Adrenal gland (tissue), 12 donors: ENCODE measurements around the gene GHSR. TPM values are rescaled to one million over a fixed set of nuclear protein-coding genes. Genes with fewer than 3 reads are reported as not detected.
A peak's percentile ranks its signal among the peaks of the same experiment; 100 is the strongest.

Source experiments
- DNase-seq, 7 donors: peaks; one replicate each; pipeline ENCODE4 v3.0.0-alpha.2; 2019 to 2020
- H3K27ac ChIP-seq, 5 donors: fragments of 200-600 bp; sonication (generic) in 4 of 5; 1 replicate in 3 of 5; 2 replicates in 2 of 5; pipeline versions ENCODE4 v1.5.1 to v1.8.0; 2016 to 2020; ENCODE audit warnings: mild to moderate bottlenecking in 1 of 5
- H3K27me3 ChIP-seq: fragments of 200-600 bp; 2 replicates; pipeline ENCODE4 v1.8.0; 2021
- H3K36me3 ChIP-seq, 2 donors: fragments of 200-600 bp; replicated peaks in 1 of 2; 1 replicate in 1 of 2; 2 replicates in 1 of 2; pipeline versions ENCODE4 v1.5.1 to v1.8.0; 2018 to 2022
- H3K4me1 ChIP-seq, 2 donors: fragments of 200-600 bp; replicated peaks in 1 of 2; 1 replicate in 1 of 2; 2 replicates in 1 of 2; pipeline versions ENCODE4 v1.5.1 to v1.8.0; 2018 to 2021
- H3K4me3 ChIP-seq, 4 donors: fragments of 200-600 bp; sonication (generic) in 3 of 4; one replicate each; pipeline ENCODE4 v1.5.1; 2016 to 2018
- H3K9me3 ChIP-seq, 3 donors: fragments of 200-600 bp; sonication (generic) in 1 of 3; replicated peaks in 1 of 3; 1 replicate in 2 of 3; 2 replicates in 1 of 3; pipeline versions ENCODE4 v1.5.1 to v1.8.0; 2016 to 2021
- POLR2A ChIP-seq, 2 donors: fragments of 450-650 bp; IDR thresholded peaks; one replicate each; pipeline ENCODE4 v1.6.1; 2017; ENCODE audit warnings: antibody characterized with exemption in 2 of 2, mild to moderate bottlenecking in 2 of 2, moderate library complexity in 1 of 2
- WGBS, 4 donors: extraction: QIAGEN DNeasy Blood & Tissue Kit in 2 of 4; methylation state at CpG; one replicate each; pipeline versions ENCODE4 v1.1.5 to v1.1.7; 2013 to 2017; 5-methylcytosine and 5-hydroxymethylcytosine counted together
- intact Hi-C, 2 donors: fragments of 100-400 bp; cut with DNase I; formaldehyde crosslinking; loops; one replicate each; pipeline versions ENCODE4 v1.14.1 to v1.15.0; 2022 to 2023
- polyA plus RNA-seq, 3 donors: library from polyadenylated mRNA; stranded (reverse); fragments of 200-250 nt in 2 of 3; fragments of 350-450 nt in 1 of 3; fragmentation: Illumina TruSeq in 1 of 3; extraction: RNeasy Lipid Tissue Mini Kit (QIAGEN cat#74804) in 1 of 3; gene quantifications; one replicate each; pipeline ENCODE4 v1.2.3, GENCODE V29; 2013 to 2014
- total RNA-seq, 9 donors: library from RNA; depleted of rRNA in 4 of 9; stranded (reverse); fragments of >200 nt in 4 of 9; fragments of 120-200 nt in 1 of 9; fragmentation: NEBNext Ultra II Directional in 1 of 9; extraction: Animal tissue kit (Norgen Biotek cat#: 25700) in 1 of 9; gene quantifications; one replicate each; pipeline versions ENCODE4 v1.1.0 to v1.2.4, GENCODE V29; 2013 to 2023
- TF ChIP-seq, protein P1 (sequence below), 6 experiments: fragments of 450-650 bp in 4 of 6; fragments of 200-600 bp in 2 of 6; sonication (generic) in 1 of 6; IDR thresholded peaks; 1 replicate in 5 of 6; 2 replicates in 1 of 6; pipeline versions ENCODE4 v1.5.1 to v1.8.0; 2016 to 2021; ENCODE audit warnings: antibody characterized with exemption in 6 of 6, mild to moderate bottlenecking in 2 of 6, moderate library complexity in 1 of 6
- donor health status: healthy with polysubstance abuse.
- donor health status: Bipolar disorder and iron deficiency.
- donor health status: DM: yes; HTN: yes; CAD: no.
- donor health status: DM: no; HTN: no; CAD: no.
- donor health status: DM: no; HTN: no; CAD: no.
- donor health status: DM: yes; HTN: yes; CAD: no.

Gene GHSR
- total and polyA plus RNA-seq, 12 donors: 0.24 to 1.8 (median 0.31) TPM; not detected in 8

DNA sequence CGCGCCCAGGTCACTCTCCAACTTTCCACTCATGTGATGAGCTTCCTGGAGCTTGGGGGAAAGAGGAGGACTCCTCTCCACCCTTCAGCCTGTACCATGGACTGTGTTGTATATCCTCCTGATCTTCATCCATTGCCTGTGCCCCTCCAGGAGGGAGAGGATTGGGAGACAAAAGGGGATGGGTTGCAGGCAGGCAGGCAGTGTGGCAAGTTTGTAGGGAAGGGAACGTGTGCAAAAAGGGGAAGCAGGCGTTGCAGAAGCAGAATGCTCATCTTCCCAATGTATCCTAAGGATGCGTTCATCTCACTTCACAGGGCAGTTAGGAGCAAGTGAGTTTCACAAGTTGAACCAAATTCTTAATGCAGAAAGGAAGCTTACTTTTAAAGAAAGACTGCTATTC is 28.1 kb upstream of the GHSR start:
- WGBS, 4 donors: 56 to 79% (median 62%) methylated on average over 3 to 5 of the region's 5 CpGs
- no peak for TF ChIP-seq POLR2A (IDR thresholded peaks at IDR 0.05)
- TF ChIP-seq, protein P1, sequence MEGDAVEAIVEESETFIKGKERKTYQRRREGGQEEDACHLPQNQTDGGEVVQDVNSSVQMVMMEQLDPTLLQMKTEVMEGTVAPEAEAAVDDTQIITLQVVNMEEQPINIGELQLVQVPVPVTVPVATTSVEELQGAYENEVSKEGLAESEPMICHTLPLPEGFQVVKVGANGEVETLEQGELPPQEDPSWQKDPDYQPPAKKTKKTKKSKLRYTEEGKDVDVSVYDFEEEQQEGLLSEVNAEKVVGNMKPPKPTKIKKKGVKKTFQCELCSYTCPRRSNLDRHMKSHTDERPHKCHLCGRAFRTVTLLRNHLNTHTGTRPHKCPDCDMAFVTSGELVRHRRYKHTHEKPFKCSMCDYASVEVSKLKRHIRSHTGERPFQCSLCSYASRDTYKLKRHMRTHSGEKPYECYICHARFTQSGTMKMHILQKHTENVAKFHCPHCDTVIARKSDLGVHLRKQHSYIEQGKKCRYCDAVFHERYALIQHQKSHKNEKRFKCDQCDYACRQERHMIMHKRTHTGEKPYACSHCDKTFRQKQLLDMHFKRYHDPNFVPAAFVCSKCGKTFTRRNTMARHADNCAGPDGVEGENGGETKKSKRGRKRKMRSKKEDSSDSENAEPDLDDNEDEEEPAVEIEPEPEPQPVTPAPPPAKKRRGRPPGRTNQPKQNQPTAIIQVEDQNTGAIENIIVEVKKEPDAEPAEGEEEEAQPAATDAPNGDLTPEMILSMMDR (IDR thresholded peaks at IDR 0.05): no peak
- H3K27ac ChIP-seq: peak overlapping the region in 1 of 5 donors; percentile 39
- H3K4me1 ChIP-seq: no peaks in the 10 kb centered on the region
- no peak for DNase-seq
- H3K4me3 ChIP-seq: peak overlapping the region in 1 of 4 donors; percentile 59
- H3K27me3 ChIP-seq: no peaks in the 10 kb centered on the region
- intact Hi-C loops: no loop called here
- no peaks in the 10 kb centered on the region for H3K9me3 ChIP-seq
- H3K36me3 ChIP-seq: no peaks in the 10 kb centered on the region

DNA sequence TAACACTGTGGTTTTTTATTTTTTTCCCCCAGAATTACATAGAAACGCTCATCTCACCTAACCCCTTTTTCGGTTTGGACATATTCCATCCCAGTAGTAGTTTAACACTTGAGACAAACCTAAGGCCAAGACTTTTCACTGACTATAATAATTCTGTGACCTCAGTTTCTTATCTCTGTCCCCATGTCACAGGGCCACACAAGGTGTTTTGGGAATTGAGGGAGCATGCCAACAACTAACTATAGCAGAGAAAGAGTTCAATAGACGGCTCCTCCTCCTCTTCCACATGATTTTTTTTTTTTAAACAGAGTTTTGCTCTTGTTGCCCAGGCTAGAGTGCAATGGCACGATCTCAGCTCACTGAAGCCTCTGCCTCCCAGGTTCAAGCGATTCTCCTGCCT is 27.4 kb upstream of the GHSR start:
- Histone ChIP-seq H3K4me3 (no peak overlapping the region), H3K36me3 (no peaks in the 10 kb centered on the region), H3K9me3 (no peaks in the 10 kb centered on the region), H3K4me1 (no peaks in the 10 kb centered on the region), H3K27ac (no peak overlapping the region), H3K27me3 (no peaks in the 10 kb centered on the region)
- intact Hi-C loops: no loop called here
- DNase-seq: no peak
- WGBS, 4 donors: 85 to 95% (median 89%) methylated on average over 5 of the region's 5 CpGs
- TF ChIP-seq, protein P1 (IDR thresholded peaks at IDR 0.05): no peak
- TF ChIP-seq POLR2A (IDR thresholded peaks at IDR 0.05): no peak

- H3K4me3 ChIP-seq: no peak overlapping the region
- intact Hi-C loops: no loop called here
- H3K36me3 ChIP-seq: no peaks in the 10 kb centered on the region
- no peaks in the 10 kb centered on the region for H3K27me3 ChIP-seq
- no peak overlapping the region for H3K27ac ChIP-seq
- no peak for TF ChIP-seq POLR2A (IDR thresholded peaks at IDR 0.05)
- TF ChIP-seq, protein P1 (IDR thresholded peaks at IDR 0.05): no peak
- no peaks in the 10 kb centered on the region for H3K9me3 ChIP-seq
- DNase-seq: no peak
- H3K4me1 ChIP-seq: no peaks in the 10 kb centered on the region
- WGBS, 4 donors: 44 to 64% (median 49%) methylated on average over 1 of the region's 1 CpG
Measured at GRCh38 chr3:172471903-172472302, 23.6 kb upstream of the GHSR start.

DNA sequence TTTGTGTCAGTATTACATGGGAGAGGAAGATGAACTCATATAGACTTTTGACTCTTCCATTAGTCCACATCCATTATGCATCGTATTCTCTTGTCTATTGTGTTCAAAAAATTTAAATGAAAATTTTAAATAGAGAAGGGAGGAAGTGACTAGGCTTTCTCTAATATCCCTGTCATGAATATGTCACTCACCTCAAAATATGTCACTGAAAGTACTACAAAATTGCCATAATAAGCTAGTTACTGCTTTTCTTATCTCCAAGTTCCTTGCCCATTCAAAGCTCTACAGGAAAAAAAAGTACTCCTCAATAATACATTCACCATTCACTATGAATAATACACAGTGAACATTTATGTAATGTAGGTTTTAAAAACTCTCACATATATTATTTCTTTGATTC is 22.3 kb upstream of the GHSR start:
- WGBS, 4 donors: 84 to 95% (median 90%) methylated on average over 1 of the region's 1 CpG

More for the DNA sequence above, 22.3 kb upstream of the GHSR start:
- Histone ChIP-seq H3K9me3 (no peaks in the 10 kb centered on the region), H3K27me3 (no peaks in the 10 kb centered on the region), H3K27ac (no peak overlapping the region), H3K36me3 (no peaks in the 10 kb centered on the region), H3K4me3 (no peak overlapping the region), H3K4me1 (no peaks in the 10 kb centered on the region)
- intact Hi-C loops: no loop called here
- DNase-seq: no peak
- no peak for TF ChIP-seq POLR2A (IDR thresholded peaks at IDR 0.05)
- TF ChIP-seq, protein P1 (IDR thresholded peaks at IDR 0.05): no peak
